Stimulated activated CD8-positive, alpha-beta memory T cell treated with anti-CD3 and anti-CD28 coated beads, Interleukin-7, amount 100 ng/mL, for 24 hours (primary cell): ENCODE results near the gene SSNA1.
"Not testable (repeated sequence)": the region's sequence is repeated elsewhere in the genome, so short reads cannot be mapped to it uniquely, and the experiment has no call there.

Experiments used
- DNase-seq: peaks from one replicate; pipeline ENCODE4 v3.0.0-alpha.2; 2020; ENCODE audit warnings: low read depth

Gene SSNA1

GRCh38 chr9:137233143-137233980, 44.9 kb downstream of the SSNA1 start:
- no peak for DNase-seq

GRCh38 chr9:137234055-137234697, 45.7 kb downstream of the SSNA1 start:
- no peak for DNase-seq

GRCh38 chr9:137234758-137235423, 46.4 kb downstream of the SSNA1 start:
- no peak for DNase-seq

GRCh38 chr9:137235424-137236237, 47.2 kb downstream of the SSNA1 start:
- no peak for DNase-seq

- peak; percentile 80 for DNase-seq
Observed at GRCh38 chr9:137236238-137236935, 47.9 kb downstream of the SSNA1 start.

- DNase-seq, result no peak
Observed at GRCh38 chr9:137236936-137237421, 48.5 kb downstream of the SSNA1 start.

- DNase-seq, result no peak
Observed at GRCh38 chr9:137237759-137238726, 49.6 kb downstream of the SSNA1 start.

GRCh38 chr9:137239541-137240200, 51.2 kb downstream of the SSNA1 start:
- DNase-seq, result not testable (repeated sequence)
